Cardiac muscle cell (in vitro differentiated cells and primary cell): ENCODE measurements around the gene RHBDD1. TPM values are rescaled to one million over a fixed set of nuclear protein-coding genes. Genes with fewer than 3 reads are reported as not detected.
A peak's percentile ranks its signal among the peaks of the same experiment; 100 is the strongest.

Experiments
- DNase-seq, 2 donors: peaks; one replicate each; pipeline versions ENCODE4 v3.0.0 to v3.0.0-alpha.2; 2010 to 2017; ENCODE audit warnings: low read depth in 1 of 2, low spot score in 1 of 2
- H3K27ac ChIP-seq: fragments of 200-600 bp; sonication (generic); 2 replicates; pipeline ENCODE4 v1.5.1; 2016
- H3K27me3 ChIP-seq: fragments of 200-600 bp; sonication (generic); 2 replicates; pipeline ENCODE4 v1.6.0; 2016; ENCODE audit warnings: control low read depth
- H3K36me3 ChIP-seq: fragments of 200-600 bp; sonication (generic); 2 replicates; pipeline ENCODE4 v1.5.1; 2016; ENCODE audit warnings: control low read depth
- H3K4me1 ChIP-seq: fragments of 200-600 bp; sonication (generic); 2 replicates; pipeline ENCODE4 v1.8.1; 2017; ENCODE audit warnings: low read depth, mild to moderate bottlenecking, mixed run types
- H3K4me3 ChIP-seq: fragments of 200-600 bp; sonication (generic); 2 replicates; pipeline ENCODE4 v1.5.1; 2016; ENCODE audit warnings: mild to moderate bottlenecking
- H3K9me3 ChIP-seq: fragments of 200-600 bp; sonication (generic); 2 replicates; pipeline ENCODE4 v1.5.1; 2017; ENCODE audit warnings: low read depth, mild to moderate bottlenecking, control low read depth
- CTCF ChIP-seq: IDR thresholded peaks from 2 replicates; pipeline ENCODE4 v1.5.1; 2012; ENCODE audit warnings: low read depth, mild to moderate bottlenecking, low read length
- polyA plus RNA-seq: library from polyadenylated mRNA; unstranded; fragments of >200 nt; fragmentation: Nextera tagmentation; extraction: Ambion mirVana; gene quantifications from 2 replicates; pipeline ENCODE4 v1.2.1, GENCODE V29; 2016
- total RNA-seq: library from RNA; depleted of rRNA; stranded (reverse); fragments of >200 nt; gene quantifications from 2 replicates; pipeline ENCODE4 v1.2.3, GENCODE V29; 2016

Gene RHBDD1
- total and polyA plus RNA-seq, 2 experiments from 2014 or later: 6.3 to 12.9 TPM

- peaks cover 59% of the 10 kb centered on the region for H3K4me1 ChIP-seq
- no peaks in the 10 kb centered on the region for H3K27me3 ChIP-seq
- peak overlapping the region; percentile 92 for H3K27ac ChIP-seq
- no peak for TF ChIP-seq CTCF
- H3K4me3 ChIP-seq: peak overlapping the region; percentile 35
- no peaks in the 10 kb centered on the region for H3K36me3 ChIP-seq
- peak; percentile 58 to 78 for DNase-seq
- no peaks in the 10 kb centered on the region for H3K9me3 ChIP-seq
Observed at GRCh38 chr2:226791056-226791486, 44.8 kb upstream of the RHBDD1 start.

GRCh38 chr2:226791487-226792081 is 44.3 kb upstream of the RHBDD1 start:
- H3K4me1 ChIP-seq: peaks cover 60% of the 10 kb centered on the region

GRCh38 chr2:226792155-226792881 is 43.5 kb upstream of the RHBDD1 start:
- Histone ChIP-seq H3K36me3 (no peaks in the 10 kb centered on the region), H3K4me1 (peaks cover 60% of the 10 kb centered on the region), H3K4me3 (peak overlapping the region; percentile 35), H3K27ac (peak overlapping the region; percentile 92), H3K27me3 (no peaks in the 10 kb centered on the region), H3K9me3 (no peaks in the 10 kb centered on the region)
- TF ChIP-seq CTCF: no peak
- no peak for DNase-seq

More at GRCh38 chr2:226791487-226792081, 44.3 kb upstream of the RHBDD1 start:
- Histone ChIP-seq H3K9me3 (no peaks in the 10 kb centered on the region), H3K27me3 (no peaks in the 10 kb centered on the region), H3K36me3 (no peaks in the 10 kb centered on the region), H3K4me3 (peak overlapping the region; percentile 35), H3K27ac (peak overlapping the region; percentile 92)
- peak; percentile 89 to 95 for DNase-seq
- TF ChIP-seq CTCF: peak; percentile 34

- Histone ChIP-seq H3K36me3 (no peaks in the 10 kb centered on the region), H3K4me3 (peak overlapping the region; percentile 35), H3K27ac (peak overlapping the region; percentile 34), H3K27me3 (no peaks in the 10 kb centered on the region), H3K9me3 (no peaks in the 10 kb centered on the region), H3K4me1 (peaks cover 55% of the 10 kb centered on the region)
- DNase-seq: no peak
- TF ChIP-seq CTCF: no peak
Observed at GRCh38 chr2:226793646-226794045, 42.2 kb upstream of the RHBDD1 start.

- H3K27ac ChIP-seq: no peak overlapping the region
- no peak for TF ChIP-seq CTCF
- H3K4me1 ChIP-seq: peaks cover 49% of the 10 kb centered on the region
- H3K9me3 ChIP-seq: no peaks in the 10 kb centered on the region
- no peaks in the 10 kb centered on the region for H3K27me3 ChIP-seq
- no peaks in the 10 kb centered on the region for H3K36me3 ChIP-seq
- peak overlapping the region; percentile 35 for H3K4me3 ChIP-seq
- DNase-seq: no peak
Observed at GRCh38 chr2:226794196-226794661, 41.6 kb upstream of the RHBDD1 start.
